ENCODE results near the gene FHIT.

The FHIT gene

GRCh38 chr3:59949311-59949710 lies 1301.9 kb downstream of the FHIT start:
- no peak for TF ChIP-seq CTCF (IDR thresholded peaks at IDR 0.05; ENCODE audit: borderline replicate concordance, insufficient read depth, low read depth, low read length)
- no peak overlapping the region for H3K4me3 ChIP-seq (ENCODE audit: low read depth, low read length)

GRCh38 chr3:59946401-59946800 lies 1304.9 kb downstream of the FHIT start:
- H3K4me3 ChIP-seq (ENCODE audit: low read depth, low read length), result no peak overlapping the region
- TF ChIP-seq CTCF (IDR thresholded peaks at IDR 0.05; ENCODE audit: borderline replicate concordance, insufficient read depth, low read depth, low read length), result no peak

GRCh38 chr3:59940718-59941117 lies 1310.5 kb downstream of the FHIT start:
- TF ChIP-seq CTCF (IDR thresholded peaks at IDR 0.05; ENCODE audit: borderline replicate concordance, insufficient read depth, low read depth, low read length), result no peak
- no peak overlapping the region for H3K4me3 ChIP-seq (ENCODE audit: low read depth, low read length)

DNA sequence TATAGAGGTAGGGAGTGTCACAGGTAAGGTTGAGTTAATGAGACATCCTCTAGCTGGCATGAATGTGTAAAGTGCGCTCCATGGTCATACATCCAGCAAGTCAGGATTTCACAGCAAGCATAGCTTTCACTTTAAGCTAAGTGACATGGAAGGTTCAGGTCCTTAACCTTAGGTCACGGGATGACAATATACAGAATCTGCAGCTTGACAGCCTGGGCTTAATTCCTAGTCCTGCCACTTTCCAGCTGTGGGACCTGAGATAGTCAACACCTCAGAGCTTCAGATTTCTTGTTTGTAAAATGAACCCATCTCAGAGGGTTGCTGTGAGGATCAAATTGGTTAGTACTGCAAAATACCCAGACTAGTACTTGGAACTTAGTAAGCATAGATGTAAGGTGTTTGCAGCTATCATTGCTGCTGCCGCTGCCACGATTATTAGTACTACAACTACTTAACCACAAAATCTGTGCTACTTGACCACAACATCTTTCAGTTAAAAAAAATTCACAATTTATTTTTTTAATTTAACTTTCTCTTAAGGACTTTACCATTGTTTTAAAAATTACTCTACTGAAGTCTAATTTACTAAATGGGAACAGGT lies 1311.3 kb downstream of the FHIT start:
- H3K4me3 ChIP-seq (ENCODE audit: low read depth, low read length), result no peak overlapping the region
- TF ChIP-seq CTCF (IDR thresholded peaks at IDR 0.05; ENCODE audit: borderline replicate concordance, insufficient read depth, low read depth, low read length), result no peak

GRCh38 chr3:59938828-59939227 lies 1312.4 kb downstream of the FHIT start:
- no peak for TF ChIP-seq CTCF (IDR thresholded peaks at IDR 0.05; ENCODE audit: borderline replicate concordance, insufficient read depth, low read depth, low read length)
- no peak overlapping the region for H3K4me3 ChIP-seq (ENCODE audit: low read depth, low read length)

GRCh38 chr3:59937201-59937600 lies 1314.1 kb downstream of the FHIT start:
- no peak overlapping the region for H3K4me3 ChIP-seq (ENCODE audit: low read depth, low read length)
- no peak for TF ChIP-seq CTCF (IDR thresholded peaks at IDR 0.05; ENCODE audit: borderline replicate concordance, insufficient read depth, low read depth, low read length)

- no peak for TF ChIP-seq CTCF (IDR thresholded peaks at IDR 0.05; ENCODE audit: borderline replicate concordance, insufficient read depth, low read depth, low read length)
- no peak overlapping the region for H3K4me3 ChIP-seq (ENCODE audit: low read depth, low read length)
Measured at GRCh38 chr3:59936472-59936871, 1314.8 kb downstream of the FHIT start.
